Hepatic stellate cell (primary cell): ENCODE measurements around the gene PTGR2.
"Not testable (repeated sequence)": the region's sequence is repeated elsewhere in the genome, so short reads cannot be mapped to it uniquely, and the experiment has no call there.

Experiments used
- DNase-seq: peaks from one replicate; pipeline ENCODE4 v3.0.0; 2011; ENCODE audit warnings: low spot score

Gene PTGR2

DNA sequence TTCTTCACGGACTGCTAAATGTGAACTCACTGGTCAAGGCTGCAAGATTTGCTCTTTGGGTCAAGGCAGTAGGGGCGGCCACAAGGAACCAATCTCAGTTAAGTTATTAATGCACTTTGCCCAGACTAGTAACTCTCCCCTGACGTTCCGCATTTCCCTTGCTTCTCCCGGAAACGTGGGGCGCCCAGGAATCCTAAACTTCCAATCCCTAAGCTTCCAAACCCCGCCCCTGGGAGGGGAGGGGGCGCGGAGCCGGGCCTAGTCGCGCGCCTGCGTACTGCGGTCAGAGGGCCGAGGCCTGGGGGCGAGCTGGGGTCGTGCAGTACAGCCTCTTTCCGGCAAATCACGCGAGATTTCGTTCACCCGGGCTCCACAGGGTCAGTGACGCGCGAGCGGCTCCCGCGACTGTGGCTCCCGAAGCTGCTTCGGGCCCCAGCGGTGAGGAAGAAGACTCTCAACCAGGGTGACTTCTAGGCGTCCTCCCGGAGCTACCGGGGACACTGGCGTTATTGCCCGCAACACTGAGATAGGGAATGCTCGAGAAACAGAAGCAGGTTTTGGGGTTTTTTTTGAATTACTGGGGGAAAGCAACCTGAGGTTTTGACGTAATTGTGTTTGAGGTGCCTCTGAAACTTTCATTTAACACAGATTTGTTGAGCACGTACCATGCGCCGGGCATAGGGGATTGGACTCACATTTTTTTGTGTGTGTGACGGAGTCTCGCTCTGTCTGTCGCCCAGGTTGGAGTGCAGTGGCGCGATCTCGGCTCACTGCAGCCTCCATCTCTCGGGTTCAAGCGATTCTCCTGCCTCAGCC lies at the start of gene PTGR2:
Gene PTGR2 (plus strand): TSS at position 265 of the 816 bp plus-strand sequence. CDS start 7,032 bp downstream, outside the sequence.
- DNase-seq = peak; percentile 98

DNA sequence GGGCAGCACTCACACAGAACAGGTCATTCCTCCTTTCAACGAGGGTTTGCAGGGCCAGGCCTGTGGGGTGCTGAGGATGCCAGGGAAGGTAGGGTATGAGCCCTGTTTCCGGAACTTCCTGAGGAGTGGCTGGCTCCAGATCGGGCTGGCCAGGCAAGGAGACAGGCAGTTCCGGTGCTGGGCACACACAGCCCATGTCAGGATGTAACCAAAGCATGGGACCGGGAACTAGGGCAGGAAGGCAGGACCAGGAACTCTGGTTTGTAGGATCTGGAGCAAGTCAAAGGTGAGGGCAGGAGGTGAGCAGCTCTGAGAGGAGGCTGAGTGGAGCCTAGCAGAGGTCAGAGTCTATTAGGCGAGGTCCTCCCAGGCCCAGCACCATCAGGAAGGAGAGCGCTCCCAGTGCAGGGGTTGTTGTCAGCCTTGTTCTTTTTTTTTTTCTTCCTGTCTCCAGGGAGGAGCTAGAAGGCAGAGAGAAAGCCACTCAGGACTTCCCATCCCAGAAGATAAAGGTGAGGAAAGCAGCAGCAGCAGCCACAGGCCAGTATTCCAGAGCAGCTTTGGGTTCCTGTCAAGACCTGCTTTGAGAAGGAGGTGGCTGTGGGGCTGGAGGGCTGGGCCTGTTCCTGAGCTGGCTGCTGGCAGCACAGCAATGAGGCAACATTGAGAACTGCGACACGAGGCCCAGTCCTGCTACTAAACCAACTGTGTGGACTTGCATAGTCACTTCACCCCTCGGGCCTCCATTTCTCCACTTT lies 49.0 kb upstream of the PTGR2 start:
- no peak for DNase-seq

DNA sequence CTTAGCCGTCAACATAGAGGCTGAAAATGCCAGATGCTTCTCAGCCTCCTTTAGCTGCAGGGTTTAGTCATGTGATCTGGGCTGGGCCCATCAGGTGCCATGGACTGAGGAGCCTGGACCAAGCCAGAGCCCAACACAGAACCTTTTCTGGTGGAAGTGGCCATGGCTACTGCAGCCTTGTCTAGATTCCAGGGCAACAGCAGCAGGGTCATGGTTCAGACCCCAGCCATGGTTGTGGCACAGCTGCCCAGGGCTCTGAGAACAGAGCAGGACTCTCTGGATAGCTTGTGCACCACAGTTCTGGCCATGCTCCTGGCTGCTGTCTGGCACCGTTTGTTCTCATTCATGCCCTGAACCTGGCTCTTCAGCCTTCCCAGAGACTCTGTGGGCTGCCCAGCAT lies 47.0 kb upstream of the PTGR2 start:
- no peak for DNase-seq

DNA sequence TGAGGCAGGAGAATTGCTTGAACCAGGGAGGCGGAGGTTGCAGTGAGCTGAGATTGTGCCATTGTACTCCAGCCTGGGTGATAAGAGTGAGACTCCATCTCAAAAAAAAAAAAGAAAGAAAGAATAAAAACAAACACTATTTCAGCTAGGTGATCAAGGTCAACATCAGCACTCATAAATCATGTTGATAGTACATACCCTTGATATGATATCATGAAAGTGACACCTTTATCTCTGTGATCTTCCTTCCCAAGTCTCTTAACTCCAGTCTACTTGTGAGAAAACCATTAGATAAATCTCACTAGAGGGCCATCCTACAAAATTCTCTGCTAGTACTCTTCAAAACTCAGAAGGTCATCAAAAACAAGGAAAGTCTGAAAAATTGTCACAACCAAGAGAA lies 44.2 kb upstream of the PTGR2 start:
- DNase-seq = no peak

DNA sequence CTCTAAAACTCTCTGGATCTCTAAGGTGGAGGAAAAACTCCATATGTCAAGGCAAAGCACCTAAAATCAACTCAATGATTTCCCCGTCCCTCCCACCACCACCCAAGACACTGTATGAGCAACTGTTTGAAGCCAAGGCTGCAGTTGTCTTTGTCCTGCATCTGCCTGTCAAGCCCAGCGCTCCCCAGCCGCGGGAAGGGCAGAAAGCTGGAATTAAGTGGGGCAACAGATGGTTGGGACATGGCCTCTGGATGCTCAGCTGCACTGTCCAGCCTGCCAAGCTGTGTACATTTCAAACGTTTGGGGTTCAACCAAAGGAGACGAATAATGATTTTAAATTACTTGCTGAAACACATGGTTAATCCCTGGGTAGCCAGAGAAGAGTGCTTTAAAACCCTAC lies 42.2 kb upstream of the PTGR2 start:
- DNase-seq = no peak

DNA sequence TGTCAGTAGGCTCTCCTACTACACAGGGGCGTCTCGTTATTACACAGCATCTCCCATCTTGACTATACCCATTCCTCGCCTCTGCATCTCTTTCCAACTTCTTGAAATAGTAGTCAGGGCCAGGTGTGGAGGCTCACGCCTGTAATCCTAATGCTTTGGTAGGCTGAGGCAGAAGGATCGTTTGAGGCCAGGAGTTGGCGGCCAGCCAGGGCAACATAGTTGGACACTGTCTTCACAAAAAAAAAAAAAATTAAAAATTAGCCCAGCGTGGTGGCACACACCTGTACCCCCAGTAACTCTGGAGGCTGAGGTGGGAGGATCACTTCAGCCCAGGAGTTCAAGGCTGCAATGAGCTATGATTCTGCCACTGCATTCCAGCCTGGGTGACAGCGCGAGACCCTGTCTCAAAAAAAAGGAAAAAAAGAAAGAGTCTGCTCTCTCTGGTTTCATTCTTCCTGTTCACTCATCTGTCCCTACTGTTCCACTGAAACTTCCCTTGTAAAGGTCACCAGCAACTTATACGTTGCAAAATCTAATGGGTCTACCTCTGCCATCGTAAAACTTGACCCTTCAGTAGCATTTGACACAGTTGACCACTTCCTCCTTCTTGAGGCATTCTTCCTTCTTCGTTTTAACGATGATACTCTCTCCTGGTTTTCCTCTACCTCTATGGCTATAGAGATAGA lies 41.0 kb upstream of the PTGR2 start:
- no peak for DNase-seq

DNA sequence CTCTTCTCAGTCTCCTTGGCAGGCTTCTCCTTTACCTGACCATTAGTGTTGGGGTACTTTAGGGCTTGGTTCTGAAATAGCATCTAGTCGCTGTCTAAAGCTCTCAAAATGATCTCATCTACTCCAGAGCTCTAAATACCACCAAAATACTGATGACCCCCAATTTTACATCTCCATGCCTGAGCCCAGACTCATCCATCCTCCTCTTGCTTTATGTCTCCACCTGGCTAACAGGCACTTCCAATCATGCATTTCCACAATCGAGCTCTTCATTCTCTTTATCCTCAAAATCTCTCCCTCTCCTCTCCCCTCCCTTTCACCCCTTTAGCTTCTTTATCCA lies 40.5 kb upstream of the PTGR2 start:
- DNase-seq = no peak

DNA sequence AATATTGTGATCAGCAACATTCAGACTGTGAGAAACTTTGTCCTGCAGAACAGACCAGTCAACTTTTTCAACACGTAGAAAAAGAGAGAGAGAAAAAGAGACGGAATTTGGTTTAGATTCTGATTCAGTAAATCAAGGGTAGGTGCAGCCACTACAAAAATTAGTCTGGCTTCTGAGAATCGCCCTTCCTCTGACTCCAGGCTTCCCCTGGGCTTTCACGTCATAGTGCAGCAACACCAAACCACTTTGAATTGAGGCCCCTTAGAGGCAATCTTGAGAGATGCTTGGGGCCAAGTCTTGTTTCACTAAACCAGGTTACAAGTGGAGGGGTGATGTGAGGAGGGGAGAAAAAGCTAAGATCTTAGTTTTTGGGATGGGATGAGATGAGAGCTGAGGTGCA lies 37.5 kb upstream of the PTGR2 start:
- no peak for DNase-seq

DNA sequence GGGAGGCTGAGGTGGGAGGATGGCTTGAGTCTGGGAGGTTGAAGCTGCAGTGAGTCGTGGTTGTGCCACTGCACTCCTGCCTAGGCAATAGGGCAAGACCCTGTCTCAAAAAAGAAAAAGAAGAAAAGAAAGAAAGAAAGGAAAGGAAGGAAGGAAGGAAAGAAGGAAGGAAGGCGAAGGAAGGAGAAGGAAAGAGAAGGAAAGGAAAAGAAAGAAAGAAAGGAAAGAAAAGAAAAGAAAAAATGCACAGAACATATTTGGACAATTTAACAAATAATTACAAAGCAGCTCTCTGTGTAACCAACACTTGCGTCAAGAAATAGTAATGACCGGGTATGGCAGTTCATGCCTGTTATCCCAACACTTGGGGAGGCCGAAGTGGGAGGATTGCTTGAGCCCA lies 35.8 kb upstream of the PTGR2 start:
- no peak for DNase-seq

DNA sequence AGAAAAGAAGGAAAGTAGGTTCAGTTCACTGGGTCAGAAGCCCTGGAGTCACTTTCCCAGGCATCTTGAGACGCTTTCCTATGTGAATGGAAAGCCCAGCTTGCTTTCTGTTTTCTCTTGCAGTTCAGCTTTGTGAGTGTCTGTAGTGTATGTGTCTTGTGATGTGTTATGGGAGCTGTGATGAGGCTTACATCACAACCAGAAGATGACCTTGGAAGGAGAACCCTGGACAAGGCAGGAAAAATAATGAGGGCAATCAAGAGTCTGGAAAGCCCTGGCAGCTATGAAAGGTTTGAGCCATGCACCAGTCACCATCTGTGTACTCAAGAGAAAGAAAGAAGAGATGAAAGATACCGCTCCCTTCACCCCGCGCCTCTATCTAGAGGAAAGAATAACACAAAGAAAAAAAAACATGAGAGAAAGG lies 35.2 kb upstream of the PTGR2 start:
- DNase-seq = no peak

DNA sequence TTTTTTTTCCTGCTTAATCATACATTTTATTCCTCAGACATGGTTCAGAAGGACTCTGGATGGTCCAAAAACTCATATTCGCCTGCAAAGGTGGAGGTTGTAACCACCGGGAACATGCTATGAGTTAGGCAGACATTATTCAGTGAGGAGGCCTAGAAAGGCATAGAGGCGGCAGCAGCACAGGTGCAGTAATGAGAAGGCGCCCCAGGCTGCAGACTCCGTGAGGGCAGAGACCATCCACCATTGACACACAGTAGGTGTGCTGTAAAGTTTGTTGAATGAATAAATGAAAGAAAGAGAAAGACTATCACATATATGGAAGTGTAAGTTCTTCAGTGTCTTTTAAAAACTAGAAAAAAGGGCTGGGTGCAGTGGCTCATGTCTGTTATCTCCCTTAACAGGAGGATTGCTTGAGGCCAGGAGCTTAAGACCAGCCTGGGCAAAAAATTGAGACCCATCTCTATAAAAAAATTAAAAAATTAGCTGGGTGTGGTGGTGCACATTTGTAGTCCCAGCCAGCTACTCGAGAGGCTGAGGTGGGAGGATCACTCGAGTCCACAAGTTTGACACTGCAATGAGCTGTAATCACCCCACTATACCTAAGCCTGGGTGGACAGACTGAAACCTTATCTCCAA lies 34.5 kb upstream of the PTGR2 start:
- no peak for DNase-seq

DNA sequence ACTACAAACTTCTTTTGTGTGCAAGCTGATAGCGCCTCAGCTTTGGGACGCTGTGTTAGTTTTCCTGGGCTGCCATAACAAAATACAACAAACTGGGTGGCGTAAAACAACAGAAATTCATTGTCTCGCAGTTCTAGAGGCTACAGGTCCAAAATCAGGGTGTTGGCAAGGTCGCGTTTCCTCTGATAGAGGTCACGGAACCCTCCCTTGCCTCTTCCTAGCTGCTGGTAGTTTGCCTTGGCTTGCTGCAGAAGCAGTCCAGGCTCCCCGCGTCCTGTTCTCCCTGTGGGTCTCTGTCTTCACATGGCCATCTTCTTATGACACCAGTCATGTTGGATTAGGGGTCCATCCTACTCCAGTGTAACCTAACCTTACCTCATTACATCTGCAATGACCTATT lies 32.8 kb upstream of the PTGR2 start:
- DNase-seq = no peak

DNA sequence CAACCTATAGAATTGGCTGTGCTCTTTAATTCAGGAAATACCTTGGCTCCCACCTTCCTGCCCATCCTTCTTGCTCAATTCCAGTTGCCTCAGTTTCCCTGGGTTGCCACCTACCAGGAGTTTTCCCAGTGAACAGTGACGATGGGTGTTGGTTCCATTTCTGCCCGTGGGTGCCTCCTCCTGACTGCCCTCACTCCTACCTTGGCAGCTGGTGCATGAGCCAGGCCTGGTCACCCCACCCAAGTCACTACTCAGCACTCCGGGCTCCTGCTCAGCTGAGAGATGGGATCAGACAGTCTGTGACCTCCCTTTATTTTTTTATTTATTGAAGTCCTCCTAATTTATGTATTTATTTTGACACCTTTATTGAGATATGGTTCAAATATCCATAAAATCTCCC lies 31.0 kb upstream of the PTGR2 start:
- DNase-seq = no peak

DNA sequence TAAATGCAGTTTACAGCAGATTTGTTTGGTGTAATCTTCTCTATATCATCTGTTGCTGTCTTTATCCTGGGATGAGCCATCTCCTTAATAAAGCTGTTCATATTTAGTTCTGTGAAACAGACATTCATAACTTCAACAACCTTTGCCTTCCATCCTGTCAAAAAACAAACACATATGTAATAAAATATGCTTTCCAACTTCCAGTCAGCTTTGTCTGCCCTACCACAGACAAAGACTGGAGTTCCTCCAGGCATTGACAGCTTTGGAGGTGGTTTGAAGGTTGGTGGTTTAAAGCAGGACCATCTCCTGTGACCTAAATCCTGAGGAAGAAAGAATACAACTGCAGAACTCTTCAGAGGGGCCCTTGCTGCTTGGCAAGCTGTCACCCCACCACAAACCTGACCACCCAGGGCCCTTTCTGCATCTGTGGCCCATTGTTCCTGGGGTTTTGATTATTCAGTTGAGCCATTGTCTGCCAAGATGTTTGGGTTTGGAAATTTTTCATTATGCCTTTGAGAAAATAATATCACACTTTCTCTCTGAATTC lies 28.2 kb upstream of the PTGR2 start:
- DNase-seq = no peak

DNA sequence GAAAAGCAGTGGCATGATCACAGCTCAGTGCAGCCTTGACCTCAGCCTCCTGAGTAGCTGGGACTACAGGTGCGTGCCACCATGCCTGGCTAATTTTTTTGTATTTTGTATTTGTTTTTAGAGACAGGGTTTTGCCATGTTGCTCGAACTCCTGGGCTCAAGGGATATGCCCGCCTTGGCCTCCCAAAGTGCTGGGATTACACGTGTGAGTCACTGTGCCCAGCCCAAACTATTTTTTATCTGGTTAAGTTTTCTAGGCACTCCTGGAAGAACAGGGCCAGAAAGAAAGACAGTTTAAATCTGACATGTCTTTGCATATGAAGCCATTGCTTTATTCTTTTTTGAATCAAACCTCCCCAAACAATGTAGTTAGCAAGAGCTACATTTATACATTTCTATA lies 27.5 kb upstream of the PTGR2 start:
- no peak for DNase-seq

DNA sequence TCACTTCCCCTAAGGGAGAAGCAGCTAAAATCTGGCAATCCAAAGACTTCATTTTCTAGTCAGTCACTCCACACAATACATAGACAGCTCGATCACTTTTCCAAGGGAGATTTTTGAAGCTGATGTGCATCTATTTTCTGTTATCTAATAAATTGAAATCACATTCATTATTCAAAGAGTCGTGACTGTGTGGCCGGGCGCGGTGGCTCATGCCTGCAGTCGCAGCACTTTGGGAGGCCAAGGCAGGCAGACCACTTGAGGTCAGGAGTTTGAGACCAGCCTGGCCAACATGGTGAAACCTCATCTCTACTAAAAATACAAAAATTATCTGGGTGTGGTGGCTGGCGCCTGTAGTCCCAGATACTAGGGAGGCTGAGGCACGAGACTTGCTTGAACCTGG lies 27.1 kb upstream of the PTGR2 start:
- no peak for DNase-seq

DNA sequence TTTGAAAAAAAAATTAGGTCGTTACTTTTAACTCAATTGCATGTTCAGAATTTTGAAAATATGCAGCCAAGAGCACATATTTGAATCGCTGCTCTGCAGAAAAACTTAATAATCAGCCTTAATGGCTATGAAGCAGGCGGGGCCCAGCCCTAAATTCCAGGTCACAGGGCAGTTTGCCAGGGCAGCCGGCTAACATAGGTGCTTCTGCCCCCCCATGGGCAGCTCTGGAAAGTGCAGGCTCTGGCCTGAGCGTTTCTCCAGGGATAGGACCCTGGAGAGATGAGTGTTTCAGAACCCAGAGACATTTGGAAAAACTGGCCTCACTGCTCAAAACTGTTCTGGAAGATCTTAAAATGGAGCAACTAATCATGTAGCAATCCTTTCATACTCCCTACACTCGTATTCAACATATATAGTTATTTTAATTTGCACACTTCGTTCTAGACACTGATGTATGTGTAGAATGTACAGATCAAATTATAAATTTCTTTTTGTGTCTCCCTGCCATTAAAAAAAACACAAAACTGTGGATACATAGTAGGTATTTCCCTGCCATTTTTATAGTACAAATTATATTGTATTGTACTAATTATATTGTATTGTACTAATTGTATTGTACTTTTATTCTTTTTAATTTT lies 26.0 kb upstream of the PTGR2 start:
- DNase-seq = peak; percentile 85

DNA sequence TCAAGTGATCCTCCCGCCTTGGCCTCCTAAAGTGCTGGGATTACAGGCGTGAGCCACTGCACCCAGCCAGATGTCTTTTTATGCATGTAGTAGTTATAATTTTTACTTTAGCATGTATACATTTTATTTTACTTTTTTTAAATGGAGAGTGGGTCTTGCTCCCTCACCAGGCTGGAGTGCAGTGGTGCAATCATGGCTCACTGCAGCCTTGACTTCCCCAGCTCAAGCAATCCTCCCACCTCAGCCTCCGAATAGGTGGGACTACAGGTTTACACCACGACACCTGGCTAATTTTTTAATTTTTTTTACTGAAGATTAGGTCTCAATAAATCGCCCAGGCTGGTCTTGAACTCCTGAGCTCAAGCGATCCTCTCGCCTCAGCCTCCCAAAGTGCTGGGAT lies 24.4 kb upstream of the PTGR2 start:
- DNase-seq = not testable (repeated sequence)

DNA sequence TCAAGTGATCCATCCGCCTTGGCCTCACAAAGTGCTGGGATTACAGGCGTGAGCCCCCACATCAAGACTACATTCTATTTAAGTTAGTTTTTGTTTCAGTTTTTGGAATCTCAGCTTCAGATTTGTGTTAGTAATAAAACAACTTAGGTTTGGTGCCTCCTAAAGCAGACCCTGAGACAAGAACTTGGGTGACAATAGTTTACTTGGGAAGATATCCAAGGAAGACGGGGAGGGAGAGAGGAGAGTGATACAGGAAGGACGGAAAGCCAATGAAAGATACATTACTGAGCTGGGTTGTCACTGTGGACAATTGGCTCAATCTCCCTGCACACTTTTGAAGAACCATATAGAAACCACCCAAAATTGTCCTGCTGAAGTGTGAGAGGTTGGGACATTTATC lies 22.6 kb upstream of the PTGR2 start:
- DNase-seq = no peak

DNA sequence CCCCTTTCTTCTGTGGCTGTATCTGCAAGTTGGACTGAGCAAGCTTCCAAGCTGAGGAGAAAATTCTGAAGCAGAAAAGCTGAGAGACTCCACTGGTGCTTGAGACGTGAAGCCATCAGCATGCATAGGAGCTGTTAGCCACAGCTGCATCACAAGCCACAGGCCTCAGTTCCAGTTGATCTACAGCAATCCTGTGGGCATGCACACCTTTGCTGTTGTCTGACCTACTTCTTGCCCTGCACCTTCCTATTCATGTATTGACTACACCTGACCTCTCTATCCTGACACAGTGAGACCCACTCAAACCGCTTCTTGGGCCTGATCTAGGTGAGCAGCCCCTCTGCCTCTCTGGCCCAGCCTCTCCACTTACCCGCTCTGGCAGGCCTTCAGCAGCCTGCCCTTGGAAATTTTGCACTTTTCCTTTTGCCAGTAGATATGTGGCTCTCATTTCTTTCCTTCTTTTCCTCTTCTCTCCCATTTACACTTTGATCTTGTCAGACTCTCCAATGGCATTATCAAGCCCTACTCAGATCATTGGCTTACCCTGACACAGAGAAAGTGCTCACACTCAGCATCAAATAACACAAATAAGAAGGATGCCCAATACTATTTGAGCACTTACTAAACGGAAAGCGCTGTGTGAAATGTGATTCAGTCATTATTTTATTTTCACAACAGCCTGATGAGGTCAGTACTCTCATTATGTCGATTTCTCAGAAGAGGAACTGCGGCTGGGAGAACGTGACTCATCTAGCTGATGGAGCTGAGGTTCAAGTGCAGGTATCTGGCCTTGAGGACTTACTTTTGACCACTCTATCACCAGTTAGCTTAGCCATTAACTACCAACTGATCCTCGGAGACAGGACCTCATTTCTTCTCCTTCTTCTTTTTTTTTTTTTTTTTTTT lies 21.9 kb upstream of the PTGR2 start:
- no peak for DNase-seq

DNA sequence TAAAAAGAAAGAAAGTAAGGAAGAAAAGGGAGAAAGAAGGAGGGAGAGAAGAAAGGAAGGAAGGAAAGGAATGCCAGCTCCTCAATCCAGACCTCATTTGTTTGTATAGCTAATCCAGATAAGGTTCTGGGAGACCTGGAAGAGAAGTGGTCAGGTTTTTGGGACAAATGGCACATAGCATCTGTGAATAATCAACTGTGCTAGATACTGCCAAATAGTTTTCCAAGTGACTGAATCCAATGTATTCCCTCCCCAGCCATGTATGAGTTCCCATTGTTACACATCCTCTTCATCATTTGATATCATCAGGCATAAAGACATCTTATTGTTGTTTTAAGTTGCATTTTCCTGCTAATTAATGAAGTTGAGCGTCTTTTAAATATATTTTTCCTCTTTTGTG lies 18.6 kb upstream of the PTGR2 start:
- DNase-seq = no peak
